Measurements from ENCODE around the gene FUBP1.

DNA sequence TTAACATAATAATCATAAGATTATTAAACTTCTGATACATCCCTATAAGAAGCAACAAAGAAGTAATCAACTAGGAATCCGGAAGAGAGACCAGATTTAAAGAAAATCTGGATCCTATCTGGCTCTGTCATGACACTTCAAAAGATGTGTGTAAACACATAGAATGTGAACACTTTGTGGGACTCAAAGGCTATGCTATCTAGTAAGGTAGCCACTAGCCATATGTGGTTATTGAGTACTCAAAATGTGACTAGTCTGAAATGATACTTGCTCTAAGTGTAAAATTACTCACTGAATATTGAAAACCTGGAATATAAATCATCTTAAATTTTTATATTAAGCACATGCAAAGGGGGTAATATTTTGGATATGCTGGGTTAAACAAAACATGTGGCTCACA is 8.7 kb downstream of the FUBP1 start:
- TF ChIP-seq, protein P1, sequence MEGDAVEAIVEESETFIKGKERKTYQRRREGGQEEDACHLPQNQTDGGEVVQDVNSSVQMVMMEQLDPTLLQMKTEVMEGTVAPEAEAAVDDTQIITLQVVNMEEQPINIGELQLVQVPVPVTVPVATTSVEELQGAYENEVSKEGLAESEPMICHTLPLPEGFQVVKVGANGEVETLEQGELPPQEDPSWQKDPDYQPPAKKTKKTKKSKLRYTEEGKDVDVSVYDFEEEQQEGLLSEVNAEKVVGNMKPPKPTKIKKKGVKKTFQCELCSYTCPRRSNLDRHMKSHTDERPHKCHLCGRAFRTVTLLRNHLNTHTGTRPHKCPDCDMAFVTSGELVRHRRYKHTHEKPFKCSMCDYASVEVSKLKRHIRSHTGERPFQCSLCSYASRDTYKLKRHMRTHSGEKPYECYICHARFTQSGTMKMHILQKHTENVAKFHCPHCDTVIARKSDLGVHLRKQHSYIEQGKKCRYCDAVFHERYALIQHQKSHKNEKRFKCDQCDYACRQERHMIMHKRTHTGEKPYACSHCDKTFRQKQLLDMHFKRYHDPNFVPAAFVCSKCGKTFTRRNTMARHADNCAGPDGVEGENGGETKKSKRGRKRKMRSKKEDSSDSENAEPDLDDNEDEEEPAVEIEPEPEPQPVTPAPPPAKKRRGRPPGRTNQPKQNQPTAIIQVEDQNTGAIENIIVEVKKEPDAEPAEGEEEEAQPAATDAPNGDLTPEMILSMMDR (IDR thresholded peaks at IDR 0.05), result no peak
- TF ChIP-seq POLR2A (IDR thresholded peaks at IDR 0.05), result no peak

Data from right lobe of liver (tissue), 4 donors.